Measurements from ENCODE around the gene PEX16.

The PEX16 gene

DNA sequence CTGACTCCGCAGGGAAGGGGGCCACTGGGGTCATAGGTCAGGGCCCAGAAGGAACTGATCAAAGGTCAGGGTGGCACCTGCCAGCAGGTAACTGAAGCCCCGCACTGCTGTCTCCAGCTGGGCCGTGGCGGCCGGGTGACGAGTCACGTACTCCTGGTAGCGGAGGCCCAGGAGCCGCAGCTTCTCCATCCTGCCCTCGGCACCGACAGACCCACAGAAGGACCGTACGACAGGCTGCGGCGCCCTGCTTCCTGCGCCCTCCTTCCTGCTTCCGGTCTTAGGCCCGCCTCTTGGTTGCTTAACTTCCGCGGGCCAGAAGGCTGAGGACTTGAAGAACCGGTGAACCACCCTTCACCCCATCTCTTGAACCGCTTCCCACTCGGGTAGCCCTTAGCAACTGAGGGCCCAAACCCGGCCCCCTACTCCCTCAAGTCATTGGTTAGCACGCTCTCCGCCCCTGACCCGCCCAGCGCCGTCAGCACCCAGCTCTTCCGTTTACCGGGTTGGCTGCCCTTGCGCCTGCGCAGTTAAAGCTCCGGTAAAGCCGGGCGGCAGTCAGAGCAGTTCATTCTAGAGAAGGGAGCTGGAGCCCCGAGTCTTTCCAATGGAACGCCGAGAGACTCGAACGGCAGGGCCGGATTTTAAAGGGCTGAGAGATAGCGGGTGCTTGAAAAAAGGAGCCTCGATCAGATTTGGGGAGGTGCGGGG lies at the start of gene PEX16:
TSS of gene PEX16 (minus strand) at position 255 of the 708 bp plus-strand sequence. CDS start at position 189, 66 bp downstream.
- peaks cover 20% of the 10 kb centered on the region for H3K4me1 ChIP-seq (ENCODE audit: insufficient read depth, low read length)
- H3K36me3 ChIP-seq (ENCODE audit: insufficient read depth, low read length): peaks cover 9% of the 10 kb centered on the region; the same call in 1 of the 2 replicates
- H3K9me3 ChIP-seq (ENCODE audit: control insufficient read depth, insufficient read depth, low read length): no peaks in the 10 kb centered on the region
- H3K9ac ChIP-seq (ENCODE audit: low read depth, low read length): peak within 1 kb of the TSS; percentile 94

DNA sequence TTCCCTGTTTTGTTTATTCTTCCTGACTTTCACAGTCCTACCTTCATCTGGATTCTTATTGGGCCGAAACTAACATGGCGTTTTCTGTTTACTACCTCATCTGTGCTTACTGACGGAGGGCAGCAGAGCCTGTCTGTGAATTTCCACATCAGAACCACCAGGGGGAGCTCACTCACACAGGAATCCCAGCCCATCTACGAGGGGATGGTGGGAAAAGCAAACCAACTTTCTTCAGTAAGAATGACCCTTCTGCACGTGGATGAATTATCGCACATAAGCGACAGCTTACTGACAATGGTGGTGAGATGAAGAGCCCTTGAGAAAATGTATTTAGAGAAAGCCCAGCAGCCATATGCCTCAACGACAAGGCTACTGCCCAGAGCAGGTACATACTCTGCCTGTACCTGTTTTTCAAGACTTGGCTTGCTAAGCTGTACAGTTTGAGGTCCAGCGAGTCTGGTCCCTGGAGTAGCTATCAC lies 47.3 kb upstream of the PEX16 start:
- no peak overlapping the region for H3K9ac ChIP-seq (ENCODE audit: low read depth, low read length)
- H3K4me1 ChIP-seq (ENCODE audit: insufficient read depth, low read length): no peaks in the 10 kb centered on the region
- no peaks in the 10 kb centered on the region for H3K9me3 ChIP-seq (ENCODE audit: control insufficient read depth, insufficient read depth, low read length)
- no peaks in the 10 kb centered on the region; the same call in 1 of the 2 replicates for H3K36me3 ChIP-seq (ENCODE audit: insufficient read depth, low read length)

DNA sequence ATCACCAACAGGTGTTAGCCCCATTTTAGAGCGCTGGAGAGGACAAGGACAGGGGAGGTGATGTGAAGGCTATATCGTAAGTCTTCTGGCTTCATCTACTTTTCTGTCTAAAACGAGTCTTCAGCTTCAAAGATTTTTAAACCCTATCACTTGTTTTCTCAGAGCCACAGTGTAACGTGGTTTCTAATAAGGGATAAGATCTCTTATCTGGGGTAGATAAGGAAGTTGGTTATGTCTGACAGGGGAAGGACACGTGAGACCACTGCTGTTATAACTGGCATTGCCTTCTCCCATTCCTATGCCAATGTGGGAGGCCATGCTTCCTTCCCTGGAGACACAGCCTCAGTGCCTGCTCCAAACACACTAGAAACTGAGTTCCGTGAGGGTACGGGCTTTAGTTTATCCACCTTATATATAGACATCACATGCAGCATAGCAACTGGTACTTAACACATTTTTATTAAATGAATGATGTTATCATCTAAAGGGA lies 44.1 kb upstream of the PEX16 start:
- Histone ChIP-seq H3K4me1 (ENCODE audit: insufficient read depth, low read length) (no peaks in the 10 kb centered on the region), H3K9ac (ENCODE audit: low read depth, low read length) (no peak overlapping the region), H3K9me3 (ENCODE audit: control insufficient read depth, insufficient read depth, low read length) (no peaks in the 10 kb centered on the region), H3K36me3 (ENCODE audit: insufficient read depth, low read length) (no peaks in the 10 kb centered on the region; the same call in 1 of the 2 replicates)

DNA sequence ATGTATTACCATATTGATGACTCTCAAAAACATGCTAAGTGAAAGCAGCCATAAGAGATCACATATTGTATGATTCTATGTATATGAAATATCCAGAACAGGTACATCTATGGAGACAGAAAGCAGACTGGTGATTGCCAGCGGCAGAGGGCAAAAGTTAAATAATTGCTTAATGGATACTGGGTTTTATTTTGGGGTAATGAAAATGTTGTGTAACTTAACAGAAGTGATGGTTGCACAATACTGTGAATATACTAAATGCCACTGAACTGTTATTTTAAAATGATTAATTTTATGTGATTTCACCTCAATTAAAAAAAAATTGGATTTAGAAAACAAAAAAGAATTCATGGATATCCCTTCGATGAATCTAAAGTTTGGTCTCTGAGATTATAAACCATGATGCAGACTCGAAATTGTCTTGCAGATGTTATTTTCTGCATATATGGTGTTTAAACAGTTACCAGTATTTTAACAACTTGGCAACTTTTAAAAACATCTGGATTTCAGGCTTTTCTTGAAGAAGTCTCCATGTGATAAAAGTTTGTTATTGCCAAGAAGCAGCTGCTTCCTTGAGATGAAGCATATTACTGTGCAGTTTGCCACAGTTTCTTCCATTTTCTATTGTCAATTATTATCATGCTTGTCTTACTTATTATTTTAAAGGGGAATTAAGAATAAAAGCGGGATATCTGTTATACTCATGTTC lies 42.9 kb upstream of the PEX16 start:
- Histone ChIP-seq H3K9me3 (ENCODE audit: control insufficient read depth, insufficient read depth, low read length) (no peaks in the 10 kb centered on the region), H3K9ac (ENCODE audit: low read depth, low read length) (no peak overlapping the region), H3K4me1 (ENCODE audit: insufficient read depth, low read length) (no peaks in the 10 kb centered on the region), H3K36me3 (ENCODE audit: insufficient read depth, low read length) (no peaks in the 10 kb centered on the region; the same call in 1 of the 2 replicates)

DNA sequence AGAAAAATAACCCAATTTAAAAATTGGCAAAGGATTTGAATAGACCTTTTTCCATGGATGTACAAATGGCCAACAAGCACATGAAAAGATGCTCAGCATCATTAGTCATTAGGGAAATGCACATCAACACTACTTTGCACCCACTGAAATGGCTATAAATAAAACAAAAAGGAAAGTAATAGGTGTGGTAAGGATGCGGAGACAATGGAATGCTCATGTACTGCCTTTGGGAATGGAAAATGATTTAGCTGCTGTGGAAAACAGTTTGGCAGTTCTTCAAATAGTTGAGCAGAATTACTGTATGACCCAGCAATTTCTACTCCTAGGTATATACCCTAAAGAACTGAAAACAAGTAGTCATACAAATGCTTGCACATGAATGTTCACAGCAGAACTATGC lies 42.2 kb upstream of the PEX16 start:
- Histone ChIP-seq H3K4me1 (ENCODE audit: insufficient read depth, low read length) (no peaks in the 10 kb centered on the region), H3K36me3 (ENCODE audit: insufficient read depth, low read length) (no peaks in the 10 kb centered on the region), H3K9ac (ENCODE audit: low read depth, low read length) (no peak overlapping the region), H3K9me3 (ENCODE audit: control insufficient read depth, insufficient read depth, low read length) (no peaks in the 10 kb centered on the region)

DNA sequence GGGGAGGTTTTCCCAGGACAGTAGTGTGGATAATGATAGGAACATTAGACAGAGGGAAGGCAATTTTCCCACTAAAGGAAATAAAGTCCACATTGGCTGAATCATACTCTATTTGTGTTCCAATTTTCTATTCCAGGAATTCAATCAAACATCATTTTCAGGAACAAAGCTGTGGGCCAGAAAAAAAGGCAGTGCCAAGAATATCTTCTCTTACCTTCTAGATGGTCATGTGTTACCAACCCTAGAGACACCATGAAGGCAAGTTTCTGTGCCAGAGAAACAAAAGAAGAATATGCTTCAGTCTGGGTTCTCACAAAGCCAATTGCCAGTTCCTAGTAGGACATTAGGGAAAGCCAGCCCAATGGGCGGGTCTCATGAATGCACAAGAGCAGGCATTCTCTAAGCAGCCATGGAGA lies 32.3 kb upstream of the PEX16 start:
- H3K4me1 ChIP-seq (ENCODE audit: insufficient read depth, low read length): no peaks in the 10 kb centered on the region
- H3K9ac ChIP-seq (ENCODE audit: low read depth, low read length): no peak overlapping the region
- H3K9me3 ChIP-seq (ENCODE audit: control insufficient read depth, insufficient read depth, low read length): no peaks in the 10 kb centered on the region
- H3K36me3 ChIP-seq (ENCODE audit: insufficient read depth, low read length): peaks cover 4% of the 10 kb centered on the region; the same call in 1 of the 2 replicates

DNA sequence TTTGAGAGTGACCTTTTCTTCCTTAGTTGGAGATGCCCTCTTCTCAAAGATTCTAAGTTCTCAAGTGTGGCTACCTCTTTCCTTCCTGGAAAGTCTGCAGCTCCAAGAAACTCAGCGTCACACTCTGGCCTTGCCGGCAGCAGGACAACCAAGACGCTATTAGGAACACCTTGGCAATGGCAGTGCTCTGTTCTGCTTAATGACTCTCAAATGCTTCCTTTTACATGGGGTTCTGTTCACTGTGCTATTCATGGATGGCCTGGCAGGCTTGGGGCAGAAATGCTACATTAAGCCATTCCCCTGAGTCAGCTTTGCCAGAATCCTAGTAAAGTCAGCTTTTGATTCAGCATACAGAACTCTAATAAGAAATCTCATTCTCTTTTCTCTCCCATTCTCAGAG lies 30.7 kb upstream of the PEX16 start:
- Histone ChIP-seq H3K9me3 (ENCODE audit: control insufficient read depth, insufficient read depth, low read length) (no peaks in the 10 kb centered on the region), H3K9ac (ENCODE audit: low read depth, low read length) (no peak overlapping the region), H3K4me1 (ENCODE audit: insufficient read depth, low read length) (no peaks in the 10 kb centered on the region), H3K36me3 (ENCODE audit: insufficient read depth, low read length) (peaks cover 4% of the 10 kb centered on the region; the same call in 1 of the 2 replicates)

DNA sequence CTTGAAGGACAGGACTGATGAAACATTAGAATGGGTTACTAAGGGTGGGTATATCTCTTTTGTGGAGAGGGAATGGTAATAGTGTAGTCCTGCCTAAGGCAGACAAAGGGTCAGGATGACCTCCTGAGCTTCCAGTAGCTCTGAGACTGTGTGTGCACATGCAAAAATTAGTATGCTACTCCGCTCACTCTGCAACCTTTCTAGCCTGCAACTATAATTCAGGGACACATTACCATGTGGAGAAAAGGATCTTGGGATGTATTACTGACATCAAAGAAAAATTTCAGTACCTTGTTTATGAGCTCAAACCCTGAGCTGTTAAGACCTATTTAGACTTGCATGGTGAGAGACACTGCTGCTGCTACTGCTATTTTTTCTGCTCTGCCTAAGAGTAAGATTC lies 30.2 kb upstream of the PEX16 start:
- H3K9ac ChIP-seq (ENCODE audit: low read depth, low read length): no peak overlapping the region
- no peaks in the 10 kb centered on the region for H3K9me3 ChIP-seq (ENCODE audit: control insufficient read depth, insufficient read depth, low read length)
- no peaks in the 10 kb centered on the region for H3K4me1 ChIP-seq (ENCODE audit: insufficient read depth, low read length)
- peaks cover 4% of the 10 kb centered on the region; the same call in 1 of the 2 replicates for H3K36me3 ChIP-seq (ENCODE audit: insufficient read depth, low read length)

DNA sequence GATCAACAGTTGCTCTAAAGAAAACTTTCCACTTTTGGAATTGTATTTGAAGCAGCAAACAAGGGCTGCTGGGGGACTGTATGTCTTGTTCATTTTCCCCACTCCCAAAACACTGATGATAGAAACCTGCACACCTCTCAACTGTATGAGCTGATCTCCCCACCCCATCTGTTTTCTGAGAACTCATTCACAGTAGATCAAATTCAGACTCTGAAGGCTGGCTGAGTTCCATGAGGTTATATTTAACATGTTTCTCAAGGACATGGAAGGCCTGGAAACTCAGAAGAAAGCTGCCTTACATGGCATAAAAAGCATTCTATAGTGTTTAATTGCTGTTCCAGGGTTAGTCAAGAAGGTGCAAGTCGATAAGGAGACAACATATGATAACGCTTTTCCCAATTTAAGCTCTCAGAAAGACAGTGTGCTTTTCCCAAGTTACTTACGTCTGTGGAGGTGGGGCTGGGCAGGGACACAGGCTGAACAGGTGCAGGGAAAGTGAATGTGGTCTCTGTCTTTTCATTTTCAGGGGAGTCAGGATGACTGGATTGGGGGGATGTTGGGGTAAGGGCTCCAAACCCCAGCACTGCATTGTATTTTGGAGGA lies 27.8 kb upstream of the PEX16 start:
- H3K9me3 ChIP-seq (ENCODE audit: control insufficient read depth, insufficient read depth, low read length): no peaks in the 10 kb centered on the region
- H3K36me3 ChIP-seq (ENCODE audit: insufficient read depth, low read length): peaks cover 4% of the 10 kb centered on the region; the same call in 1 of the 2 replicates

DNA sequence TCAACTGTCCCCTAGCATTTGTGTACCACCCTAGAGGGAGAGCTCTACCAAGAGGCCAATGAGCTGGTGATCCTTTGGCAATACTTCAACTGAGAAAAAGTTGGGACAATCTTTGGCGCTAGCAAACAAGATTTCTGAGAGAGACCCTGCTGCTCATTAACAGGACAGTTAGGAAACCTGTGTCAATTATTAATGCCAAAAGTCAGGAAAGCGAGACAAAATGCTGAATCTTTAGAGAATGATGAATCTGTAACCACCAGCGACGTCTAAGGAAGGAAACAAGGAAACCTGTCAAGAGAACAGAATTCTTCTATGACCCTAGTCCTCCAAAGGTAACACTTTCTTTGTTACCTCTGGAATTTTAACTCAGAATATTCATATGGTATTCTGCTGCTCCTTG lies 24.7 kb upstream of the PEX16 start:
- no peak overlapping the region for H3K9ac ChIP-seq (ENCODE audit: low read depth, low read length)
- H3K9me3 ChIP-seq (ENCODE audit: control insufficient read depth, insufficient read depth, low read length): no peaks in the 10 kb centered on the region
- H3K4me1 ChIP-seq (ENCODE audit: insufficient read depth, low read length): peaks cover 5% of the 10 kb centered on the region; the same call in 1 of the 2 replicates
- no peaks in the 10 kb centered on the region for H3K36me3 ChIP-seq (ENCODE audit: insufficient read depth, low read length)

More for the DNA sequence above, 27.8 kb upstream of the PEX16 start:
- Histone ChIP-seq H3K9ac (ENCODE audit: low read depth, low read length) (no peak overlapping the region), H3K4me1 (ENCODE audit: insufficient read depth, low read length) (no peaks in the 10 kb centered on the region)

DNA sequence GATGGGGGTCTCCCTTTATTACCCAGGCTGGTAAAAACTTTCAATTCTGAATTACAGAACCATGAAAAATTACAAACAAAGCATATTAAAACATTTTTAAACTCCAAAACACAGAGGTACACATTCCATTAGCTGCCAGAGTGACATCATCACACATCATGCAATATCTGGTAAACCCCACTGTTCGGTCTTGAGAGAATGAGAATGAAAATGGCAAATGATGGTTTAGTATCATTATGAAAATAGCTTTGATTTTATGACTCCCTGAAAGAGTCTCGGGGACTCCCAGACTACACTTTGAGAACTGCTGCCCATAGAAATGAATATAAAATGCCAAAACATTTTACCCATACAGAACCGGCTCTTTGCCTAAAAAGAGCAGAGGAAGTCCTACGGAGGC lies 23.6 kb upstream of the PEX16 start:
- Histone ChIP-seq H3K9me3 (ENCODE audit: control insufficient read depth, insufficient read depth, low read length) (no peaks in the 10 kb centered on the region), H3K9ac (ENCODE audit: low read depth, low read length) (no peak overlapping the region), H3K36me3 (ENCODE audit: insufficient read depth, low read length) (peaks cover 3% of the 10 kb centered on the region; the same call in 1 of the 2 replicates), H3K4me1 (ENCODE audit: insufficient read depth, low read length) (peaks cover 5% of the 10 kb centered on the region; the same call in 1 of the 2 replicates)

DNA sequence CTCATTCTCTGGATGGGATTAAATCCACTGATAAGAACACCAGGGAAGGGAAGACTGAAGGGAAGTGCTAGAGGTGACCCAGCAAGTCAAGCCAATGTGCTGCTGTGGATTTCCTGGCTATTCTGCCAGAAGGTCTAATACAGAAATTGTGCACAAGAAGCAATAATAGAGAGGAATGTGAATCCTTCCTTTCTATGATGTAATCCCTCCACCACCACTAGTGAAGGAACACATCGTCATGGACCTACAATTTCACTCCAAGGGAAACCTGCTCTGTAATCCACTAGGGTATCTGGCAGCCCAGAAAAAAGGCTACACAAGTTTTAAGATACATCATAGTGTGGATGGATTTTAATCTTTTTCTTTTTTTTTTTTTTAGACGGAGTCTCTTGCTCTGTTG lies 22.2 kb upstream of the PEX16 start:
- Histone ChIP-seq H3K36me3 (ENCODE audit: insufficient read depth, low read length) (peaks cover 8% of the 10 kb centered on the region; the same call in 1 of the 2 replicates), H3K9me3 (ENCODE audit: control insufficient read depth, insufficient read depth, low read length) (no peaks in the 10 kb centered on the region), H3K9ac (ENCODE audit: low read depth, low read length) (no peak overlapping the region), H3K4me1 (ENCODE audit: insufficient read depth, low read length) (peaks cover 5% of the 10 kb centered on the region; the same call in 1 of the 2 replicates)

DNA sequence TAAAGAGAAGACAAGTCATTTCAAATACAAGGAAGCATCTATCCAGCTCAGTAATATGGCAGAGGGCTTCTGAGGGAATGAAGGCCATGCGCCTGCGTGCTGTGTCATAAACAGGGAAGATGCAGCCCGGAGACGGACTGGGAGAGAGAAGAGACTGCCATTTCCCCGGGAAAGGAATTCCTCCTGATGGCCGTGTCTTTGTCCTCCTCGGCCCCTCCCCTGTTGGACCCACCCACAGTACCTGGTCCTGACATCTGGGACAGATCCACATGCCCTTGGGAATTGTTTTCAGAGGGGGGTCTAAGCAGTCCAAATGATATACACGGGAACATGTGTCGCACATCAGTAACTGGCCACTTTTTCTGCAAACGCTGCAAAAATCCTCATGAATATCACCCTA lies 20.2 kb upstream of the PEX16 start:
- Histone ChIP-seq H3K9ac (ENCODE audit: low read depth, low read length) (no peak overlapping the region), H3K9me3 (ENCODE audit: control insufficient read depth, insufficient read depth, low read length) (no peaks in the 10 kb centered on the region), H3K36me3 (ENCODE audit: insufficient read depth, low read length) (peaks cover 8% of the 10 kb centered on the region; the same call in 1 of the 2 replicates), H3K4me1 (ENCODE audit: insufficient read depth, low read length) (peaks cover 5% of the 10 kb centered on the region; the same call in 1 of the 2 replicates)

DNA sequence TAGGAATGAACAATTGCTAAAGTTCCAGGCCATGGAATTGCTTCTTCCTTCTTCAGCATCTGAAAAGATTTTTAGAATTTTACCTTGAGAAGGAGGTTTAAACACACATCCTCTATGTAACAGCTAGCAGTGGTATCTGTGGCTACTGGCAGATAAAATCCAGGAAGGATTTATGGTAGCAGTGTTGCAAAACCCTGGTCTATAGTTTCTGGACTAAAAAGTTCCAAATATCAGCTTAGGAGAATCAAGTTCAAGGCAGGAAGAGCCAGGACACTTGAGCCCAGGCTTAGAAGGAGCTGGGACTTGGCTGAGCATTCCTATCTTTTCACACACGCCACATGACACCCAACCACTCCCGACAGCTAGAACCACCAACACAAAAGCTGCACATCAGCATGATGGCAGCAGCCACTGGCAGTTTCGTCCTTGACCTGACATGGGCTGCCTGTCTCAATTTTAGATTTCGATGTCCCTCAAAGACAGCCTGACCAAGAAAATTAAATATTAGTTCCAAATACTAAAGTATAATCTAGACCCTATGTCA lies 18.9 kb upstream of the PEX16 start:
- peaks cover 8% of the 10 kb centered on the region; the same call in 1 of the 2 replicates for H3K36me3 ChIP-seq (ENCODE audit: insufficient read depth, low read length)
- peaks cover 5% of the 10 kb centered on the region; the same call in 1 of the 2 replicates for H3K4me1 ChIP-seq (ENCODE audit: insufficient read depth, low read length)
- H3K9me3 ChIP-seq (ENCODE audit: control insufficient read depth, insufficient read depth, low read length): no peaks in the 10 kb centered on the region
- no peak overlapping the region for H3K9ac ChIP-seq (ENCODE audit: low read depth, low read length)
